B cell (primary cell): ENCODE results near the gene SRSF10. TPM values are rescaled to one million over a fixed set of nuclear protein-coding genes. Genes with fewer than 3 reads are reported as not detected.
A peak's percentile ranks its signal among the peaks of the same experiment; 100 is the strongest.

ENCODE experiments used
- ATAC-seq: fragments of 200-7000 bp; cut with Tn5 transposase; one replicate; pipeline ENCODE4 v1.10.0; 2021; ENCODE audit warnings: low read depth, mild to moderate bottlenecking, moderate number of reproducible peaks, moderate library complexity
- CTCF ChIA-PET: fragments of 350-600 bp; sonication (Branson Sonifier 250); formaldehyde crosslinking; loops from one replicate; lab custom pipeline; 2021; ENCODE audit warnings: antibody characterized with exemption, inconsistent platforms; lab: Charles Lee
- POLR2A ChIA-PET: fragments of 350-600 bp; sonication (Branson Sonifier 250); formaldehyde crosslinking; loops from one replicate; lab custom pipeline; 2021; ENCODE audit warnings: antibody characterized with exemption; lab: Charles Lee
- DNase-seq: peaks from one replicate; pipeline ENCODE4 v3.0.0; 2013
- H2AFZ ChIP-seq: 2 replicates; pipeline ENCODE4 v1.6.1; 2012; ENCODE audit warnings: mild to moderate bottlenecking, low read depth, low read length; ENCODE audit not compliant: insufficient read depth, poor library complexity, severe bottlenecking
- H3K27ac ChIP-seq, 2 donors: 1 replicate in 1 of 2; 2 replicates in 1 of 2; pipeline ENCODE4 v1.5.1; 2012 to 2013; ENCODE audit warnings: low read length in 2 of 2, mild to moderate bottlenecking in 2 of 2, moderate library complexity in 1 of 2
- H3K27me3 ChIP-seq, 4 experiments: fragments of 200-600 bp in 1 of 4; sonication (generic) in 1 of 4; replicated peaks in 1 of 4; 1 replicate in 2 of 4; 2 replicates in 2 of 4; pipeline versions ENCODE4 v1.6.1 to v1.7.0; 2013 to 2016; ENCODE audit warnings: low read length in 3 of 4, mild to moderate bottlenecking in 2 of 4, mixed read lengths in 1 of 4, moderate library complexity in 1 of 4; ENCODE audit not compliant: insufficient read depth in 4 of 4, control insufficient read depth in 3 of 4; ENCODE audit errors: control extremely low read depth in 1 of 4
- H3K36me3 ChIP-seq, 2 experiments: replicated peaks in 1 of 2; 1 replicate in 1 of 2; 2 replicates in 1 of 2; pipeline versions ENCODE4 v1.6.1 to v1.7.1; 2013; ENCODE audit warnings: low read length in 1 of 2; ENCODE audit not compliant: insufficient read depth in 2 of 2, control insufficient read depth in 1 of 2; ENCODE audit errors: control extremely low read depth in 1 of 2, extremely low read depth in 1 of 2
- H3K4me1 ChIP-seq, 2 donors: fragments of 200-600 bp in 1 of 2; sonication (generic) in 1 of 2; 1 replicate in 1 of 2; 2 replicates in 1 of 2; pipeline versions ENCODE4 v1.5.1 to v1.6.1; 2013 to 2017; ENCODE audit warnings: low read length in 2 of 2; ENCODE audit not compliant: control insufficient read depth in 2 of 2, insufficient read depth in 2 of 2
- H3K4me2 ChIP-seq: replicated peaks from 2 replicates; pipeline ENCODE3; 2012; ENCODE audit warnings: mild to moderate bottlenecking, low read depth, low read length; ENCODE audit not compliant: poor library complexity, severe bottlenecking
- H3K4me3 ChIP-seq, 5 experiments: fragments of 200-600 bp in 1 of 5; sonication (generic) in 1 of 5; 1 replicate in 3 of 5; 2 replicates in 2 of 5; pipeline versions ENCODE4 v1.5.1 to v1.7.0; 2011 to 2016; ENCODE audit warnings: low read length in 4 of 5, mild to moderate bottlenecking in 4 of 5, low read depth in 2 of 5, control low read depth in 1 of 5, moderate library complexity in 1 of 5; ENCODE audit not compliant: insufficient read depth in 1 of 5; ENCODE audit errors: control extremely low read depth in 1 of 5, extremely low read depth in 1 of 5
- H3K79me2 ChIP-seq: fragments of 200-600 bp; sonication (generic); one replicate; pipeline ENCODE4 v1.6.0; 2016; ENCODE audit warnings: low read length; ENCODE audit not compliant: control insufficient read depth, insufficient read depth
- H3K9ac ChIP-seq: fragments of 200-600 bp; sonication (generic); 2 replicates; pipeline ENCODE4 v1.6.1; 2017; ENCODE audit warnings: mild to moderate bottlenecking, low read length, moderate library complexity
- H3K9me3 ChIP-seq, 3 donors: one replicate each; pipeline versions ENCODE4 v1.6.1 to v1.7.1; 2013; ENCODE audit warnings: low read length in 2 of 3; ENCODE audit not compliant: control insufficient read depth in 2 of 3, insufficient read depth in 1 of 3; ENCODE audit errors: control extremely low read depth in 1 of 3
- H4K20me1 ChIP-seq: 2 replicates; pipeline ENCODE4 v1.6.0; 2012; ENCODE audit warnings: mild to moderate bottlenecking, low read length; ENCODE audit not compliant: insufficient read depth, control insufficient read depth, poor library complexity, severe bottlenecking
- H3K27ac Mint-ChIP-seq: one replicate; pipeline ENCODE4 v1.8.0; 2021; ENCODE audit warnings: mixed read lengths
- H3K27me3 Mint-ChIP-seq: one replicate; pipeline ENCODE4 v1.8.0; 2021; ENCODE audit warnings: mixed read lengths
- H3K4me1 Mint-ChIP-seq: one replicate; pipeline ENCODE4 v1.8.0; 2021; ENCODE audit warnings: mixed read lengths
- H3K4me3 Mint-ChIP-seq: one replicate; pipeline ENCODE4 v1.8.0; 2021; ENCODE audit warnings: mixed read lengths
- H3K9me3 Mint-ChIP-seq: one replicate; pipeline ENCODE4 v1.8.0; 2022; ENCODE audit warnings: mixed read lengths; ENCODE audit not compliant: insufficient read depth
- EZH2 ChIP-seq: IDR thresholded peaks from 2 replicates; pipeline ENCODE4 v1.6.1; 2012; ENCODE audit warnings: borderline replicate concordance, low read depth, mild to moderate bottlenecking, moderate library complexity, low read length; ENCODE audit not compliant: insufficient read depth, poor library complexity, severe bottlenecking
- WGBS: methylation state at CpG from one replicate; pipeline ENCODE4 v1.1.5; 2013; ENCODE audit warnings: missing lambda C conversion rate; ENCODE audit not compliant: insufficient coverage; 5-methylcytosine and 5-hydroxymethylcytosine counted together
- intact Hi-C: fragments of 100-400 bp; cut with micrococcal nuclease; formaldehyde crosslinking; loops from one replicate; pipeline ENCODE4 v1.10.0; 2022
- polyA plus RNA-seq: library from polyadenylated mRNA; depleted of rRNA; stranded (reverse); fragments of >200 nt; gene quantifications from 2 replicates; pipeline ENCODE4 v1.2.3, GENCODE V29; 2012
- total RNA-seq, 2 donors: library from RNA; stranded (reverse); fragments of 120-200 nt in 1 of 2; gene quantifications; 1 replicate in 1 of 2; 2 replicates in 1 of 2; pipeline versions ENCODE4 v1.2.3 to v1.2.4, GENCODE V29; 2013 to 2022
- TF ChIP-seq, protein P1 (sequence below): fragments of 200-600 bp; IDR thresholded peaks from one replicate; pipeline ENCODE4 v1.8.0; 2022; ENCODE audit warnings: antibody characterized with exemption, mild to moderate bottlenecking

Gene SRSF10
- total and polyA plus RNA-seq, 2 donors (not counting 1 experiment from before 2014, with no cell fraction given), result 98.6 to 213 TPM

- DNase-seq (no peak), ATAC-seq (no peak)
- TF ChIP-seq, protein P1, sequence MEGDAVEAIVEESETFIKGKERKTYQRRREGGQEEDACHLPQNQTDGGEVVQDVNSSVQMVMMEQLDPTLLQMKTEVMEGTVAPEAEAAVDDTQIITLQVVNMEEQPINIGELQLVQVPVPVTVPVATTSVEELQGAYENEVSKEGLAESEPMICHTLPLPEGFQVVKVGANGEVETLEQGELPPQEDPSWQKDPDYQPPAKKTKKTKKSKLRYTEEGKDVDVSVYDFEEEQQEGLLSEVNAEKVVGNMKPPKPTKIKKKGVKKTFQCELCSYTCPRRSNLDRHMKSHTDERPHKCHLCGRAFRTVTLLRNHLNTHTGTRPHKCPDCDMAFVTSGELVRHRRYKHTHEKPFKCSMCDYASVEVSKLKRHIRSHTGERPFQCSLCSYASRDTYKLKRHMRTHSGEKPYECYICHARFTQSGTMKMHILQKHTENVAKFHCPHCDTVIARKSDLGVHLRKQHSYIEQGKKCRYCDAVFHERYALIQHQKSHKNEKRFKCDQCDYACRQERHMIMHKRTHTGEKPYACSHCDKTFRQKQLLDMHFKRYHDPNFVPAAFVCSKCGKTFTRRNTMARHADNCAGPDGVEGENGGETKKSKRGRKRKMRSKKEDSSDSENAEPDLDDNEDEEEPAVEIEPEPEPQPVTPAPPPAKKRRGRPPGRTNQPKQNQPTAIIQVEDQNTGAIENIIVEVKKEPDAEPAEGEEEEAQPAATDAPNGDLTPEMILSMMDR, result no peak
- TF ChIP-seq EZH2, result no peak
- no peak overlapping the region for H2AFZ ChIP-seq
- H3K9ac ChIP-seq, result no peak overlapping the region
- no peak overlapping the region for H3K4me3 ChIP-seq
- peaks cover 5 to 11% of the 10 kb centered on the region in 2 donors for H3K4me1 ChIP-seq
- H3K27ac Mint-ChIP-seq, result no peak overlapping the region
- no peak overlapping the region for H3K4me3 Mint-ChIP-seq
- H3K4me1 Mint-ChIP-seq, result peaks cover 11% of the 10 kb centered on the region
- H3K27ac ChIP-seq, result no peak overlapping the region
- H3K9me3 Mint-ChIP-seq, result no peaks in the 10 kb centered on the region
- CTCF ChIA-PET, result no interaction called here
- peaks cover 4% of the 10 kb centered on the region for H3K79me2 ChIP-seq
- intact Hi-C loops, result loop anchor here (5.0 kb wide), 1 partner anchor 658 kb away; the partner anchor contains the start of gene SRRM1
- WGBS, result no CpG with 5 or more reads among the region's 5 CpGs
- H3K36me3 ChIP-seq, result no peaks in the 10 kb centered on the region
- H3K27me3 ChIP-seq, result no peaks in the 10 kb centered on the region
- H3K9me3 ChIP-seq, result no peaks in the 10 kb centered on the region
- POLR2A ChIA-PET, result no interaction called here
- no peak overlapping the region for H3K4me2 ChIP-seq
- H3K27me3 Mint-ChIP-seq, result no peaks in the 10 kb centered on the region
- H4K20me1 ChIP-seq, result peaks cover 4% of the 10 kb centered on the region
Observed at GRCh38 chr1:23984417-23985186, 4.5 kb upstream of the SRSF10 start.

DNA sequence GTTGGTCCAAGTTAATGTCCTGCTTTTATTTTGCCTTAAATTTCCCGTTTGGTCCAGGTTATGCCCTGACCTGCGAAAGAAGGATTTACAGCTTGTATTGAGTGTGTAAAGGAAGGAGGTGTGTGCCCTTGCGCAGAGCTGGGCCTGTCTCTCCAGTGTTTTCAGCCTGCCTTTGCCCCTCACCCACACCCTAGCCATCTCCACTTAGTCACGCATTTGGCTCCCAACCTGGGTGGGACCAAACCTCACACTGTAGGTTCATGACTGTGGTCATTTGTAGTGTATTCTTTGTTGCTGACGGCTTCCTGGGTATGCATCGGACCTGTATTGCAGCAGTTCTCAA lies 572 bp upstream of the SRSF10 start:
- Histone ChIP-seq H3K27me3 (no peaks in the 10 kb centered on the region), H3K4me2 (peak overlapping the region; percentile 90), H3K36me3 (peaks cover 2 to 5% of the 10 kb centered on the region in 2 experiments), H3K9me3 (no peaks in the 10 kb centered on the region), H3K9ac (peak overlapping the region; percentile 94), H2AFZ (peak overlapping the region; percentile 82), H3K4me3 (peak overlapping the region; percentile 75 to 96 (median 89)), H4K20me1 (peaks cover 39% of the 10 kb centered on the region), H3K4me1 (peaks cover 30 to 41% of the 10 kb centered on the region in 2 donors), H3K79me2 (peaks cover 43% of the 10 kb centered on the region), H3K27ac (peak overlapping the region; percentile 97)
- Mint-ChIP-seq H3K27me3 (no peaks in the 10 kb centered on the region), H3K9me3 (no peaks in the 10 kb centered on the region), H3K27ac (peak overlapping the region; percentile 95), H3K4me3 (peak overlapping the region; percentile 91), H3K4me1 (peaks cover 47% of the 10 kb centered on the region)
- ChIA-PET POLR2A (interaction anchor here (0.6 to 2.0 kb wide), 8 partner anchors 12 to 613 kb away, joined by 3 to 25 read pairs (median 4); partner anchors contain the start of genes CNR2 and PNRC2), CTCF (interaction anchor here (0.6 to 2.7 kb wide), 5 partner anchors 17 to 170 kb away, joined by 3 to 10 read pairs (median 4); partner anchors contain the start of gene PNRC2)
- intact Hi-C loops, result loop anchor here (1.0 to 5.0 kb wide), 4 partner anchors 21 to 662 kb away; partner anchors contain the start of genes GALE, HMGCL, PNRC2 and SRRM1
- DNase-seq, result no peak
- no peak for ATAC-seq
- 0% methylated on average over 1 of the region's 6 CpGs for WGBS
- TF ChIP-seq, protein P1, result no peak
- no peak for TF ChIP-seq EZH2
